GM18498 (cell line): ENCODE measurements around the gene ODC1.
A peak's percentile ranks its signal among the peaks of the same experiment; 100 is the strongest.

ENCODE experiments used
- ATAC-seq: cut with Tn5 transposase; IDR thresholded peaks from one replicate; pipeline ENCODE4 v1.9.1; 2021; ENCODE audit warnings: mild to moderate bottlenecking, moderate library complexity; ENCODE audit not compliant: unreplicated experiment

The ODC1 gene

GRCh38 chr2:10419553-10420257 lies 28.4 kb downstream of the ODC1 start:
- ATAC-seq, result no peak

DNA sequence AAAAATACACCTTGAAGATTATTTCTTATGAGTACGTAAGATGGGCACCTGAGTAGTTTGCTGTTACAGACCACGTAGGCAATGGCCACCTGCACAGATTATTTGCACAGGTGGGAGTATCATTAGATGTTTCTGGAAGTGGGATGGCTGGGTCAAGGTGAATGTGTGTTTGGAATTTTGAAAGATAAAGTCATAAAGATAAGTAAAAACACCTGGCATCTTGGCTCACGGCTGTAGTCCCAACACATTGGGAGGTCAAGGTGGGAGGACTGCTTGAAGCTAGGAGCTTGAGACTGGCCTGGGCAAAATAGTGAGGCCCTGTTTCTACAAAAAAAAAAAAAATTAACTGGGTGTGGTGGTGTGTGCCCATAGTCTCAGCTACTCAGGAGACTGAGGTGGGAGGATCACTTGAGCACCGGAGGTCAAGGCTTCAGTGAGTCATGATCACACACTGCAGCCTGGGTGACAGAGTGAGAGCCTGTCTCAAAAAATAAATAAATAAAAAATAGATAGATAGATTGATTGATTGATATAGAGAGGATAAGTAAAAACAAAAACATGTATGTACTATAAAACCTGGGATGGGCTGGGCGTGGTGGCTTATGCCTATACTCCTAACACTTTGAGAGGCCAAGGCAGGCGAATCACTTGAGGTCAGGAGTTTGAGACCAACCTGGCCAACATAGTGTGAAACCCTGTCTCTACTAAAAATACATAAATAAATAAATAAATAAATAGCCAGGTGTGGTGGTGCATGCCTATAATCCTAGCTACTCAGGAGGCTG lies 30.4 kb downstream of the ODC1 start:
- no peak for ATAC-seq

- ATAC-seq, result no peak
Measured at GRCh38 chr2:10415640-10416039, 32.5 kb downstream of the ODC1 start.

DNA sequence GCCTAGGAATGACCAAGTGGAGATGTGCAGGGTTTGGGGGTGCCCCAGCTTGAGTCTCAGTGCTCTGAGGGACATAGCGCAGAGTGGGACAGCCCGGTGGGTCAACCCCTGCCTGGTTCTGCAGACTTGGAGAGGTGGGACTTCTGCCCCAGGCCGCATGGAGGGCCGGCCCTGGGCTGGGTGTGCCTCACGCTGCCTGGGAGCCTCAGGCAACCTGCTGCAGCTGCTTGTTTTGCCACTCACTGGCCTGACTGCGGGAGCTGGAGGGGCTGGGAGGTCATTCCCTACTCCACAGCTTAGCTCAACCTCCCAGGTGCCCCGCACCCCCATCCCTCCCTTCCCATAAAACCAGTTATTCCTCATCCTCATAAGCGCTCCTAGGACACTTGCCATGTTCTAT lies 33.1 kb downstream of the ODC1 start:
- no peak for ATAC-seq

- no peak for ATAC-seq
Measured at GRCh38 chr2:10414591-10414990, 33.5 kb downstream of the ODC1 start.

DNA sequence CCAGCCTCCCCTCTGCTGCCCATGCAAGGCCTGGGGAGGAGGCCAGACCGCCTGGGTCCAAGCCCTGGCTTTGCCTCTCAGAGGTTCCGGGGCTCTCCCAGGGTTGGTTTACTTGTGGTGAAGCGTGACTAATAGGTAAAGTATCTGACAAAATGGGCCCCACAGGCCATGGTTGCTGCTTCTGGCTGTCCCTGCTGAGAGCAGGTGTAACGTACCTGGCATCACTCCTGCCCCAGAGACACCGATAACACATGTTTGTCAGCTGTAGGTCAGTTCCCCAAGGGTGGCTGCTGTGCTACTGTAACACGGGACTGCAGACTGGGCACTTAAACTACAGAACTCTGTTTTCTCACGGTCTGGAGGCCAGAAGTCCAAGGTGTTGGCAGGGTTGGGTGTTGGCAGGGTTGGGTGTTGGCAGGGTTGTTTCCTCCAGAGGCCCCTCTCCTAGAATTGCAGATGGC lies 34.1 kb downstream of the ODC1 start:
- no peak for ATAC-seq

GRCh38 chr2:10413503-10413902 lies 34.6 kb downstream of the ODC1 start:
- no peak for ATAC-seq

- no peak for ATAC-seq
Measured at GRCh38 chr2:10412380-10412779, 35.7 kb downstream of the ODC1 start.

DNA sequence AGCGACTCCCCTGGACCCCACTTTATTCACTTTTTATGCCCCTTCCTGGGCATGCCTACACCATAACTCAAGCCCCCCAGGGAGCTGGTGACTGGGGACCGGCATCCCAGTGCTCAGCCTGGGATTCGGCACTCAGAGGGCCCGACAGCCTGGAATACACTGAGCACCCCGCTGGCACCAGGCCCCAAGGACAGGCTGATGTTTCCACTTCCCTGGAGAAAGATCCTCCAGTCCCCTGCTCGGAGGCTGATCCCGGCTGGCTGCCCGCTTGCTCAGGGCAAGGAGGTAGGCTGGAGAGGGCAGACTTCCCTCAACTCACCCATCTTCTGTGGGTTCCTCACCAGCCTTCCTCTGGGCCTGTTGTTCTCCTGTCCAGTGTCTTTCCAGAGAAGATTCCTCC lies 36.6 kb downstream of the ODC1 start:
- no peak for ATAC-seq

GRCh38 chr2:10410823-10411437 lies 37.2 kb downstream of the ODC1 start:
- no peak for ATAC-seq

DNA sequence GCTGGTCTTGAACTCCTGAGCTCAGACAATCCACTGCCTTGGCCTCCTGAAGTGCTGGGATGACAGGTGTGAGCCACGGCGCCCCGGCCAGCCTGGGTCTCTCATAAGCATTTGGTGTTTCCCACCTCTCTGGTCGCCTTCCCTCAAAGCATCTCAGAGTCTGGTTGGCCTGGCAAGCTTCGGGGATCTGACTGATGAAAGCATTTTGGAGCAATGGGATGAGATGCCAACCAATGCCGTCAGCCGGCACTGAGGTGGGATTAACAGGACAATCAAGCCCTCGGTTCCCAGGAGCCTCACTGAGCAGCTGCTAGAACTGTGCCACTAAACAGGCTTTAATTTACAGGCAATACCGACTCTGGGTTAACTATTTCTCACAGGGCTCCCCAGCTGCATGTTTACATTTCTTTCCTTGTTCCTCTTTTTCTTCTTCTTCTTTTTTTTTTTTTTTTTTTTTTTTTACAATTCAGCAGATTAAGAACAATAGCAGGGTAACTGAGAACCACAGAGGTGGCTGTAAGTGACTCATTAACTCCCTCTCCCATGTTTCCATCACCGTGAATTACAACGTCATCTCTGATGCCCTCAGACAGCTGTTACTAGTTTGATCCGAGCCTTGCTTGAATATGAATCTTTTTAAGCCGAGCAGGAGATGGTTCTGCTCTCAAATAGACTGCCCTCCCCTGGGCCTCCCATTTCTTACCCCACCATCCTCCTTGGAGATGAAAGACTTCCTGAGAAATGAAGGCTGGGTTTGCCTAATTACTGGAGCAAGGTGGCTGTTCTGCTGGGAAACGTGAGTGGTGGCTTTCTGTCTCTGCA lies 37.9 kb downstream of the ODC1 start:
- ATAC-seq, result peak; percentile 69

DNA sequence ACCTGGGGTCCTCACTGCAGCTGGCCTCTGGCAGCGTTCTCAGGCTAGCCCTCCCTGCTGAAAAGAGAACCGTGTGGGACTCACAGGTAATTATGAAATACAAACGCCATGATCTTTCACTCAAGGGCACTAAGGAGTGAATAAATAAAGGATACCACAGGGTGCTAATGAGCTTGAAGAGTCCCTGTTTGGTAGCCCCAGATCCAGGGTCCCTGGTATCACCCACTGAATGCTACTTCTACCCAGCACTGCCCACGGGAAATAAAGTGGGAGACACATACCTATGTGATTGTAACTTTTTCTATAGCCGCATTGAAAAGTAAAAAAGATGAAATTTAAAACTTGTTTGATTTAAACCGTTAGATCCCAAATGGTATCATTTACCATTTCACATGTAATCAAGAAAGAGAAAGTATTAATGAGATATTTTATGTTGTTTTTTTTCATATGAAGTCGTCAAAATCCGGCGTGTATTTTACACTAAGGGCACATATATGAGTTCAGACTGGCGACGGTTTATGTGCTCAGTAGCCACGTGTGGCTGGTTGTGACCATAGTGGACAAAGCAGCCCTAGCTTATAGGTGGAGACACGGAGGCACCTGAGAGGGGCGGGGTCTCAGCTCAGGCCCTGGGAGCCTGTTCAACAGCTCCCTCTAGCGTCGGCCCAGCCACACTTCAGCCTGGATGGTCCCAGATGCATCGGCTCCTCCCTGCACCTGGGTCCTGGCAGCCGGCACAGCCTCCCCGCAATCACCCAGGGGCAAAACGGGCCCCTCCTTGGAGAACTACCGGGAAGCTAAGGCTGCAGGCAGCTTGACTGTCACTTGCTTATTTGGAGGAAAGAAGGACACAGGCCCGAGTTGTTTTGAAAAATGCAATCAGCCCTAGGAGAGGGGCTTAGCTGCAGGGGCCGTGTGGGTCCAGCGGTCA lies 39.2 kb downstream of the ODC1 start:
- ATAC-seq, result peak; percentile 53

DNA sequence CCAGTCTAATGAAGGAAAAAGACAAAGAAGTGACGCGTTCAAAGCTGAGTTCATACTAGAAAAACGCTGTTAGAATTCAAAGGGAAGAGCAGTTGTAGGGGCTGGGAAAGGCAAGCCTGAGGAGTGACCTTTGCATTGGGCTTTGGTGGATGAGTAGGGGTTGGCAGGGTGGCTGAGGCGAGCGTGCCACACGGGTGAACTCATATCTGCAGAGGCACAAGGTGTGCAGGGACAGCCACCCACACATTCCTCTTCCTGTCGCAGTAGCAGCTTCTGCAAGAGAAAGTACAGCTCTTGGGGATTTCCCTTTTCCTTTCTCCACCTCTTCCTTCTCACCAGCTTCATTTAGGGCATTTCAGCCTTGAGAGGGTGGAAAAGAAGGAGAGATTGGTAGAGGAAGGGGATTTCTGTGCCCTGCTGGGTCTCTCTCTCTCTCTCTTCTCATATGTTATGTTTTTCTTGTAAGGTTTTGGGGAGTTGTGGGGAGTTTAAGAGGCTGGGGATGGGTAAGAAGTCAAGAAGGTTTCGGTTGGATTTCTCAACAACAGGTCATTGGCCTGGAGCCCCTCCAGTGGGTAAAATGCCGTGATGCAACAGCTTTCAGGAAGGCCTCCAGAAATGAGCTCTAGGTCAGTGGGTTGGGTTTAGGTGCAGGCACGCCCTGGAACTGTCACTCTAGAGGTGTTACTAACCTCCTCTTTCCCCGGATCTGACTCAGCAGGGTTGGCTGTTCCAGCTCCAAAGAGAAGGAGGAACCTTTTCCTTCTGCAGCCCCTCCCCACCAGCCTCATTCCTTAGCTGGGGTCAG lies 40.1 kb downstream of the ODC1 start:
- peak; percentile 48 for ATAC-seq

- ATAC-seq, result no peak
Measured at GRCh38 chr2:10407432-10407831, 40.7 kb downstream of the ODC1 start.

GRCh38 chr2:10406491-10407188 lies 41.5 kb downstream of the ODC1 start:
- no peak for ATAC-seq

- no peak for ATAC-seq
Measured at GRCh38 chr2:10406016-10406415, 42.1 kb downstream of the ODC1 start.

DNA sequence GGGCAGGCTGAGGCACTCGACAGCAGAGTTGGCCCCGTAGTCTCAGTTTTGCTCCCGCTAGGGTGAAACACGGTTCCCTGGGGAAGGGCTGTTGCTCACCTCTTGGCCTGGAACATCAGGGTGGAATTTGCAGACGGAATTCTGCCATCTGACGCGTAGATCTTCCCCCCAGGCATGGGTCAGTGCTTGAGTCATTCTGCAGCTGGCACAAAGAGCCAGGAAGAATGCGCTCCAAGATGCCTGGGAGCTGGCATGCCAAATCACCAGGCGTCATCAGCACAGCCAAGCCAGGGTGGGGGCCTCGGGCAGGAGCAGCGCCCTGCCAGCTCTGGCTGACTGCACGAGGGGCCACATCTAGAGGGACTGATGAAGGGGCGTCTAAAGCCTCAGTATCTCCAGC lies 42.7 kb downstream of the ODC1 start:
- no peak for ATAC-seq

DNA sequence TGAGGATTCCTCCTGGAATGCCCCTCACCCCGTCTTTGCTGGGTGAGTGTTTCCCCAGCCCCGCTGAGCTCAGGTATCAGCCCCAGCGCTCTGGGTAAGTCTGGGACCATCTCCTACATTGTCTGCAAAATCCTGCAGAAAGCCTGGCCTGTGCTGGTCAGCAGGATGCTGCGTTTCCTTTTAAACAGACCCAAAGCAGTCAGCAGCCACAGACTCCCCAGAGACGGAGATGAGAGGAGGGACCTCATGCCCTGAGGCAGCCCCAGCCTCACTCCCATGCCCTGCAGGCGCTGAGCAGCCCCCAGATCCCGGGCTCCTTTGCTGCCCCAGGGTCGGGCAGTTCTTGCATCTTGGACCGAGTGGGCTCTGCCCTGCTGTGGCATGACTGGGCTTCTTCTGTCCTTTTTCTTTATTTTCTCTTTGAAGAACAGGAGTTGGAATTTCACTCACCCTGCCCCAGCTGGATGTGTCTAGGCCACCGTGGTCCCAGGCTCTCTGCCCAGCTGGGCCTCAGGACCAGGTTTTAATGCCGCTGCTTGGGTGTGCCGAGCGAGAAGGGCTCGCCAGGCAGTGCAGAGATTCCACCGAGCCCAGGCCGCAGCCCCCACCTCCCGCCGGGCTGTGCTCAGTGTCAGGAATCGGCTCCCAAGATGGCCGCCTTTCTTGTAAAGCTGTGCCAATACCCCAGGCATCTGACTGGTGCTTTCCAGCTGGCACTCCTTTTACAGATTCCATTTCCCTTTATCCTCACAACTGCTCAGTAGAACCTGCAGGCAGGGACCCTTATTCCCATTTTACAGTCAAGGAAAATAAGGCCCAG lies 43.6 kb downstream of the ODC1 start:
- ATAC-seq, result no peak
